Mesendoderm (in vitro differentiated cells): Measurements from ENCODE around the gene LINGO3.

ENCODE experiments used
- DNase-seq: peaks from one replicate; pipeline ENCODE4 v3.0.0; 2013
- H2AK5ac ChIP-seq: 2 replicates; pipeline ENCODE4 v1.6.1; 2013; ENCODE audit warnings: low read length, inconsistent platforms
- H2BK120ac ChIP-seq: 2 replicates; pipeline ENCODE4 v1.6.1; 2013; ENCODE audit warnings: low read depth, mild to moderate bottlenecking, low read length, moderate library complexity, mixed read lengths
- H2BK15ac ChIP-seq: replicated peaks from 2 replicates; pipeline ENCODE4 v1.6.1; 2013; ENCODE audit warnings: low read depth, mild to moderate bottlenecking, moderate library complexity
- H2BK5ac ChIP-seq: 2 replicates; pipeline ENCODE4 v1.6.1; 2013; ENCODE audit warnings: low read length, inconsistent platforms
- H3K18ac ChIP-seq: 2 replicates; pipeline ENCODE4 v1.6.1; 2013; ENCODE audit warnings: mild to moderate bottlenecking, low read length, mixed read lengths
- H3K23ac ChIP-seq: one replicate; pipeline ENCODE4 v1.6.1; 2013; ENCODE audit warnings: low read length
- H3K27ac ChIP-seq: 2 replicates; pipeline ENCODE4 v1.5.1; 2013; ENCODE audit warnings: low read depth, mild to moderate bottlenecking, inconsistent platforms, low read length, moderate library complexity
- H3K27me3 ChIP-seq: 2 replicates; pipeline ENCODE4 v1.6.1; 2013; ENCODE audit warnings: low read length, control low read depth, mild to moderate bottlenecking, inconsistent platforms; ENCODE audit not compliant: insufficient read depth, poor library complexity
- H3K36me3 ChIP-seq: 2 replicates; pipeline ENCODE4 v1.6.1; 2013; ENCODE audit warnings: low read length, inconsistent platforms; ENCODE audit not compliant: control insufficient read depth, insufficient read depth
- H3K4ac ChIP-seq: one replicate; pipeline ENCODE4 v1.6.1; 2013; ENCODE audit warnings: low read depth, mild to moderate bottlenecking, low read length, moderate library complexity
- H3K4me1 ChIP-seq: 2 replicates; pipeline ENCODE4 v1.6.1; 2013; ENCODE audit warnings: low read depth, low read length, inconsistent platforms; ENCODE audit not compliant: control insufficient read depth
- H3K4me2 ChIP-seq: 2 replicates; pipeline ENCODE4 v1.6.1; 2013; ENCODE audit warnings: low read length
- H3K4me3 ChIP-seq: 2 replicates; pipeline ENCODE4 v1.5.1; 2013; ENCODE audit warnings: mild to moderate bottlenecking, low read length
- H3K56ac ChIP-seq: one replicate; pipeline ENCODE4 v1.6.1; 2013; ENCODE audit warnings: low read length
- H3K79me1 ChIP-seq: 2 replicates; pipeline ENCODE4 v1.6.1; 2013; ENCODE audit warnings: low read length, inconsistent platforms
- H3K79me2 ChIP-seq: 2 replicates; pipeline ENCODE4 v1.6.1; 2013; ENCODE audit warnings: mild to moderate bottlenecking, low read length; ENCODE audit not compliant: control insufficient read depth, insufficient read depth
- H3K9ac ChIP-seq: 2 replicates; pipeline ENCODE4 v1.6.1; 2013; ENCODE audit warnings: low read length, inconsistent platforms
- H4K5ac ChIP-seq: one replicate; pipeline ENCODE4 v1.6.1; 2013; ENCODE audit warnings: low read length
- H4K8ac ChIP-seq: one replicate; pipeline ENCODE4 v1.6.1; 2013; ENCODE audit warnings: low read depth, mild to moderate bottlenecking, control low read depth, low read length, moderate library complexity
- WGBS: extraction: QIAGEN DNeasy Blood & Tissue Kit; methylation state at CpG from one replicate; pipeline ENCODE4 v1.1.7; 2013; ENCODE audit warnings: low lambda C conversion rate, missing lambda C conversion rate; ENCODE audit not compliant: insufficient coverage; ENCODE audit errors: extremely low coverage; 5-methylcytosine and 5-hydroxymethylcytosine counted together

LINGO3 gene

DNA sequence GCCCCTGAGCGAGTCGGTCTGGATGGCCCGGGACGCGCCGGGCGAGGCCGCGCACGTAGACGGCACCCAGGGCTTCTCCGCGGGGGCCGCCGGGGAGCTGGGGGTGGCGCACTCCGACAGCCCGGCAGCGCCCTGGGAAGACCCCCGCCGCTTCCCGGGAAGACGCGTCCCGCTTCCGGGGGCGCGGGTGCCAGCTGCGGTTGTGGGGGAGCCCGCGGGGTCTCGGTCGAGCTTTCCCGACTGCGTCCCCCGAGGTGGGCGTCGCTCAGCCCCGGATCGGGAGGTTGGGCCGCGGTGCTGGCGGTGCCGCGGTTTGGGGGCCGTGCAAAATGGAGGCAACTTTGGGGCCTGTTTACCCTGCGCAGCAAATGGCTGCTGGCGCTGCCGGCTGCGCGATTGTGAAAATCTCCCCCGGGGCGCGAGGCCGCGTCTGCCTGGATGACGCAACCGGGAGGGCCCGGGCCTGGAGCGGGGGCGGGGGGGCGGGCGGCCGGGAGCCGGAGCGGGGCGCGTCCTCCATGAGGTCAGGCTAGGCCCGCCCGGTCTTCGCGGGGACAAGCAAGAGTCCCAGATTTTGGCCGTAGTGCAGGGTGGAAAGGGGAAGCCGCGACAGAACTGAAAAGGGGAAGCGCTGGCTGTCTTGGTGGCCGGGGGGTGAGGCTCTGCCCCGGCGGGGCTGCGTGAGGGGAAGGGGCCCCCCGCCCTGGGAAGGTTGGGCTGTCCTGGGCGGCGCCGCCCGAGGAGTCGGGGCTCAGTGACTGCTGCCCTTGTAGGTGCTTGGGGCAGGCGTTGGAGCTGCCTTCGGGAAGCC, 37.3 kb downstream of the LINGO3 start:
- Histone ChIP-seq H4K8ac (peak overlapping the region; percentile 58), H3K27me3 (no peaks in the 10 kb centered on the region), H3K9ac (peak overlapping the region; percentile 100), H3K4me3 (peak overlapping the region; percentile 100), H3K79me2 (peaks cover 38% of the 10 kb centered on the region), H2AK5ac (no peak overlapping the region), H3K79me1 (peaks cover 7% of the 10 kb centered on the region), H3K4me1 (no peaks in the 10 kb centered on the region), H3K18ac (peak overlapping the region; percentile 69), H3K36me3 (peaks cover 5% of the 10 kb centered on the region), H2BK15ac (no peak overlapping the region), H2BK5ac (no peak overlapping the region), H2BK120ac (no peak overlapping the region), H3K4ac (peak overlapping the region; percentile 77), H3K56ac (peak overlapping the region; percentile 100), H3K23ac (peak overlapping the region; percentile 89), H3K27ac (peak overlapping the region; percentile 84), H3K4me2 (peak overlapping the region; percentile 40), H4K5ac (no peak overlapping the region)
- peak; percentile 65 for DNase-seq
- WGBS, result no CpG with 5 or more reads among the region's 88 CpGs

DNA sequence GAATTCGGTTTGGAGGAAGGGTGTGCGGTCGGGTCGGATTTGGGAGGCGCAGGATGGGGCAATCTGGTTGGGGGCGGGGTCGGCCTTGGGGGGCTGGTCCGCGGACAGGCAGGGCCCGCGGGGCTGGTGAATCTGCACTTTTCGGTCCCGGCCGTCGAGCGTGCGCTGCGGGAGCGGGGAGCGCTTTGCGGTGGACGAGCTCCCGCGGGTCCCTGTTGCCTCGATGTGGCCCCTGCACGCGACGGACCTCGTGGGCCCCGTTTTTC, 37.9 kb downstream of the LINGO3 start:
- Histone ChIP-seq H2BK15ac (no peak overlapping the region), H3K27ac (peak overlapping the region; percentile 84), H3K36me3 (peaks cover 5% of the 10 kb centered on the region), H3K4me2 (no peak overlapping the region), H3K4ac (peak overlapping the region; percentile 77), H3K4me1 (no peaks in the 10 kb centered on the region), H3K18ac (peak overlapping the region; percentile 69), H3K79me2 (peaks cover 38% of the 10 kb centered on the region), H3K23ac (peak overlapping the region; percentile 89), H2BK5ac (no peak overlapping the region), H4K8ac (no peak overlapping the region), H3K4me3 (peak overlapping the region; percentile 100), H3K79me1 (peaks cover 7% of the 10 kb centered on the region), H3K9ac (peak overlapping the region; percentile 100), H3K27me3 (no peaks in the 10 kb centered on the region), H2AK5ac (no peak overlapping the region), H4K5ac (no peak overlapping the region), H2BK120ac (no peak overlapping the region), H3K56ac (peak overlapping the region; percentile 100)
- WGBS, result no CpG with 5 or more reads among the region's 30 CpGs
- no peak for DNase-seq

DNA sequence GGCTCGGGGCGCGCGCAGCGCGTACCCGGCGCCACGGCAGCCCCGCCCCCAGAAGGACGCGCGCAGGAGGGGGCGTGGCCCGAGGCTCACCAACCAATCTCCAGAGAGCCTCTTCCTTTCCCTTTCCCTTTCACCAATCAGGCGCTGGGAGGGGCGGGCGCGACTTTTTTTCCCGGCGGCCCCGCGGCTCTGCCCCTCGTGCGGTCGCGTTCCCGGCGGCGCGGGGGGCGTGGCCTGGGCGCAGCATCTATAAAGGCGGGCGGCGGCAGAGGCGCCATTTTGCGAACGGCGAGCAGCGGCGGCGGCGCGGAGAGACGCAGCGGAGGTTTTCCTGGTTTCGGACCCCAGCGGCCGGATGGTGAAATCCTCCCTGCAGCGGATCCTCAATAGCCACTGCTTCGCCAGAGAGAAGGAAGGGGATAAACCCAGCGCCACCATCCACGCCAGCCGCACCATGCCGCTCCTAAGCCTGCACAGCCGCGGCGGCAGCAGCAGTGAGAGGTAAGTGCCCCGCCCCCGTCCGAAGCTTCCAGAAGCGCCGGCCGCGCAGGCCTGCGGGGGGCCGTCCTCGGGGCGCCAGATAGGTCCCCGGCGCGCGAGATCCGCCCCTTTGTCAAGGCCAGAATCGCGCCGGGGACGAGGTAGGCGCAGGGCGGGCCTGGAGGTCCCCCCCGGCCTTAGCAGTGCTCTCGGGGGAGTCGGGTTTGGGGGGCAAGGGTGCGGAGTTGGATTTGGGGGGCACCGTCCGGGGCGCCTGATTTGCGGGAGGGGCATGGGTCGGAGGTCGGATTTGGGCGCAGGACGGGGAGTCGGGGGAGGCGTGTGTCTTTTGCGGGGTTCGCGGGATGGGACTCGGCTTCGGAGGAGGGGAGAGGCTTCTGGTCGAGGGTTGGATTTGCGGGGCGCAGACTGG, 38.5 kb downstream of the LINGO3 start:
- peak overlapping the region; percentile 69 for H3K18ac ChIP-seq
- peak; percentile 98 for DNase-seq
- H2AK5ac ChIP-seq, result peak overlapping the region; percentile 92
- H3K36me3 ChIP-seq, result peaks cover 5% of the 10 kb centered on the region
- peak overlapping the region; percentile 100 for H3K4me3 ChIP-seq
- no CpG with 5 or more reads among the region's 103 CpGs for WGBS
- H4K8ac ChIP-seq, result no peak overlapping the region
- no peak overlapping the region for H4K5ac ChIP-seq
- peaks cover 7% of the 10 kb centered on the region for H3K79me1 ChIP-seq
- peaks cover 38% of the 10 kb centered on the region for H3K79me2 ChIP-seq
- H3K4ac ChIP-seq, result peak overlapping the region; percentile 77
- H3K9ac ChIP-seq, result peak overlapping the region; percentile 100
- no peak overlapping the region for H2BK120ac ChIP-seq
- H2BK15ac ChIP-seq, result no peak overlapping the region
- no peaks in the 10 kb centered on the region for H3K27me3 ChIP-seq
- H3K4me2 ChIP-seq, result no peak overlapping the region
- H3K23ac ChIP-seq, result peak overlapping the region; percentile 89
- H3K4me1 ChIP-seq, result no peaks in the 10 kb centered on the region
- no peak overlapping the region for H2BK5ac ChIP-seq
- H3K27ac ChIP-seq, result peak overlapping the region; percentile 84
- H3K56ac ChIP-seq, result peak overlapping the region; percentile 100

DNA sequence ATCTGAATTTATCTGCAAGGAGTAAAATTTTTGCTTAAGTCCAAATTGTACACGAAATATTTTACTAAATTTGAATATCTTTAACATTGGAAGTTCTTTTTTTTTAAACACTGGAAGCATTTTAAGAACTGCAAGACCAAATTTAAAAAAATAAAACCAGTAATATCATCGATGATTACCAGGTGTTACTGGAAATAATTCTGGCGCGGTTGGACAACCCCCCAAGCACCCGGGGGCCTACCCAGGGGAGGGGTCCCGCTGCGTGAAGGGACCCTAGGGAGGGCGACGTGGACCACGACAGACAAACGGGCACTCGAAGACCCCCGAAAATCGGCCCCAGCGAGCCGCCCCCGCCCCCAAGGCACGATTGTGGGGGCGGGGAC, 39.1 kb downstream of the LINGO3 start:
- Histone ChIP-seq H3K4me1 (no peaks in the 10 kb centered on the region), H3K79me1 (peaks cover 2% of the 10 kb centered on the region), H3K56ac (peak overlapping the region; percentile 91), H3K4me3 (peak overlapping the region; percentile 79), H3K79me2 (peaks cover 32% of the 10 kb centered on the region), H3K36me3 (peaks cover 5% of the 10 kb centered on the region), H3K23ac (no peak overlapping the region), H2BK15ac (no peak overlapping the region), H4K5ac (no peak overlapping the region), H3K4ac (no peak overlapping the region), H3K27me3 (no peaks in the 10 kb centered on the region), H2AK5ac (no peak overlapping the region), H3K9ac (peak overlapping the region; percentile 89), H3K4me2 (peak overlapping the region; percentile 56), H4K8ac (no peak overlapping the region), H2BK5ac (no peak overlapping the region), H2BK120ac (no peak overlapping the region), H3K18ac (no peak overlapping the region), H3K27ac (no peak overlapping the region)
- WGBS, result no CpG with 5 or more reads among the region's 19 CpGs
- DNase-seq, result no peak

DNA sequence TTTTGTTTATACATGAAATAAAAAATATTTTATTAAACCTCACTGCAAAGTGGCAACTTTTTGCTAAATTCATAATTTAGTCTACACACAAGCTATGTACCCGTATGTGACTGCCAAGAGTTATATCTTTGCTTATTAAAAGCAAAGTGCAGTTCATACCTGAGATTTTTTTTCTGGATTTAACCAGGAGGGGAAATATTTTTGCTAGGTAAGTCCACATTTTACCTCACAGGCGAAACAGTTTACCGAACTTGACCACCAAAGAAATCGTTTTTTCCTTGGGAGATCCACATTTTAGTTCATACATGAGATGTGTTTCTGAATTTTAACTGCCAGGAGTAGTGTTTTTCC, 39.5 kb downstream of the LINGO3 start:
- DNase-seq, result no peak

More for the DNA sequence above, 39.5 kb downstream of the LINGO3 start:
- Histone ChIP-seq H3K79me2 (peaks cover 32% of the 10 kb centered on the region), H4K8ac (no peak overlapping the region), H3K23ac (no peak overlapping the region), H2BK15ac (no peak overlapping the region), H3K79me1 (peaks cover 2% of the 10 kb centered on the region), H3K4ac (no peak overlapping the region), H3K4me1 (no peaks in the 10 kb centered on the region), H4K5ac (no peak overlapping the region), H3K9ac (no peak overlapping the region), H2AK5ac (no peak overlapping the region), H3K18ac (no peak overlapping the region), H3K27ac (no peak overlapping the region), H2BK5ac (no peak overlapping the region), H3K56ac (no peak overlapping the region), H3K4me3 (no peak overlapping the region), H2BK120ac (no peak overlapping the region), H3K36me3 (peaks cover 5% of the 10 kb centered on the region), H3K4me2 (no peak overlapping the region), H3K27me3 (no peaks in the 10 kb centered on the region)
- no CpG with 5 or more reads among the region's 4 CpGs for WGBS
